Epidermal melanocyte (primary cell): Measurements from ENCODE around the gene PTGR3.

ENCODE experiments used
- DNase-seq: peaks from one replicate; pipeline ENCODE4 v3.0.0; 2011; ENCODE audit warnings: low spot score; ENCODE audit not compliant: insufficient read length

PTGR3 gene

GRCh38 chr18:75216212-75216910, 7.4 kb upstream of the PTGR3 start:
- no peak for DNase-seq

- no peak for DNase-seq
Observed at GRCh38 chr18:75215663-75216062, 6.7 kb upstream of the PTGR3 start.

GRCh38 chr18:75214766-75215510, 6.0 kb upstream of the PTGR3 start:
- no peak for DNase-seq

GRCh38 chr18:75214332-75214690, 5.4 kb upstream of the PTGR3 start:
- DNase-seq: no peak

GRCh38 chr18:75213611-75214331, 4.8 kb upstream of the PTGR3 start:
- no peak for DNase-seq

GRCh38 chr18:75212751-75213090, 3.8 kb upstream of the PTGR3 start:
- DNase-seq: no peak

GRCh38 chr18:75211953-75212750, 3.2 kb upstream of the PTGR3 start:
- no peak for DNase-seq

- no peak for DNase-seq
Observed at GRCh38 chr18:75211626-75211952, 2.6 kb upstream of the PTGR3 start.

- no peak for DNase-seq
Observed at GRCh38 chr18:75211002-75211621, 2.2 kb upstream of the PTGR3 start.

- peak; percentile 95 for DNase-seq
Observed at GRCh38 chr18:75210274-75211001, 1.5 kb upstream of the PTGR3 start, which contains the start of gene TSHZ1. Gene TSHZ1 (plus strand): TSS chr18:75210797. CDS start chr18:75211877, 1,080 bp downstream.

- DNase-seq: no peak
Observed at GRCh38 chr18:75209951-75210258, 966 bp upstream of the PTGR3 start.

- no peak for DNase-seq
Observed at GRCh38 chr18:75208836-75209128, 157 bp downstream of the PTGR3 start.

GRCh38 chr18:75208155-75208835, 644 bp downstream of the PTGR3 start:
- no peak for DNase-seq

GRCh38 chr18:75207310-75208154, 1.4 kb downstream of the PTGR3 start:
- DNase-seq: no peak

- no peak for DNase-seq
Observed at GRCh38 chr18:75206452-75207309, 2.3 kb downstream of the PTGR3 start.

GRCh38 chr18:75205514-75206132, 3.3 kb downstream of the PTGR3 start:
- no peak for DNase-seq

GRCh38 chr18:75204732-75205513, 4.0 kb downstream of the PTGR3 start:
- DNase-seq: no peak
